Caki2 (cell line): ENCODE data around the gene MARCHF3. TPM values are rescaled to one million over a fixed set of nuclear protein-coding genes. Genes with fewer than 3 reads are reported as not detected.

ENCODE experiments used
- total RNA-seq: library from RNA; depleted of rRNA; stranded (reverse); fragments of >200 nt; shearing (Covaris generic); gene quantifications from 2 replicates; pipeline ENCODE4 v1.2.3, GENCODE V29; 2014; ENCODE audit warnings: low replicate concordance; rRNA removed

The MARCHF3 gene
- total RNA-seq, 1 experiment from 2014 or later, result 2.0 TPM

Other genes with a start within 250 kb of the MARCHF3 start
- not detected in 2 replicates for gene C5orf63, start 42.9 kb upstream of the MARCHF3 start, total RNA-seq